GM23338 (cell line): Measurements from ENCODE around the gene OR8D1. TPM values are rescaled to one million over a fixed set of nuclear protein-coding genes. Genes with fewer than 3 reads are reported as not detected.

Source experiments
- ATAC-seq: fragments of 200-7000 bp; cut with Tn5 transposase; 3 replicates; pipeline ENCODE4 v1.9.1; 2020
- DNase-seq: peaks from one replicate; pipeline ENCODE4 v3.0.0-alpha.2; 2015; ENCODE audit warnings: low spot score
- H2AFZ ChIP-seq: fragments of 200-600 bp; sonication (generic); 2 replicates; pipeline ENCODE4 v1.8.0; 2016; ENCODE audit warnings: antibody characterized with exemption, mild to moderate bottlenecking, moderate library complexity
- H3F3A ChIP-seq: fragments of 200-600 bp; sonication (generic); replicated peaks from 2 replicates; pipeline ENCODE4 v1.8.0; 2017; ENCODE audit warnings: antibody characterized with exemption, mixed run types, low read depth
- H3K27ac ChIP-seq: fragments of 200-600 bp; sonication (generic); 2 replicates; pipeline ENCODE4 v1.6.1; 2016; ENCODE audit warnings: low read depth
- H3K27me3 ChIP-seq: fragments of 200-600 bp; sonication (generic); 2 replicates; pipeline ENCODE4 v1.8.0; 2016; ENCODE audit warnings: mild to moderate bottlenecking, mixed run types, moderate library complexity; ENCODE audit not compliant: insufficient read depth
- H3K36me3 ChIP-seq: fragments of 200-600 bp; sonication (generic); 2 replicates; pipeline ENCODE4 v1.8.0; 2016; ENCODE audit warnings: mild to moderate bottlenecking; ENCODE audit not compliant: insufficient read depth
- H3K4me1 ChIP-seq: fragments of 200-600 bp; sonication (generic); 2 replicates; pipeline ENCODE4 v1.8.0; 2016; ENCODE audit warnings: mild to moderate bottlenecking, moderate library complexity; ENCODE audit not compliant: insufficient read depth
- H3K4me2 ChIP-seq: fragments of 200-600 bp; sonication (generic); 2 replicates; pipeline ENCODE4 v1.7.1; 2017; ENCODE audit warnings: mixed run types
- H3K4me3 ChIP-seq: fragments of 200-600 bp; sonication (generic); 2 replicates; pipeline ENCODE4 v1.6.1; 2016; ENCODE audit warnings: mixed run types
- H3K79me2 ChIP-seq: fragments of 200-600 bp; sonication (generic); replicated peaks from 2 replicates; pipeline ENCODE4 v1.8.0; 2017; ENCODE audit warnings: mild to moderate bottlenecking; ENCODE audit not compliant: insufficient read depth
- H3K9me2 ChIP-seq: fragments of 200-600 bp; sonication (generic); 2 replicates; pipeline ENCODE4 v1.8.0; 2017; ENCODE audit not compliant: insufficient read depth
- H4K20me1 ChIP-seq: fragments of 200-600 bp; sonication (generic); replicated peaks from 2 replicates; pipeline ENCODE4 v1.8.0; 2017; ENCODE audit warnings: mild to moderate bottlenecking; ENCODE audit not compliant: insufficient read depth
- H3K27ac Mint-ChIP-seq: 2 replicates; pipeline ENCODE4 v1.8.0; 2020; ENCODE audit warnings: inconsistent platforms, mild to moderate bottlenecking, moderate library complexity, mixed read lengths
- H3K27me3 Mint-ChIP-seq: 3 replicates; pipeline ENCODE4 v1.8.0; 2022; ENCODE audit warnings: low read depth, mild to moderate bottlenecking, moderate library complexity, mixed read lengths, inconsistent platforms; ENCODE audit not compliant: insufficient read depth, poor library complexity
- H3K36me3 Mint-ChIP-seq: 3 replicates; pipeline ENCODE4 v1.8.0; 2021; ENCODE audit warnings: low read depth, mild to moderate bottlenecking, inconsistent platforms, moderate library complexity, mixed read lengths
- H3K4me1 Mint-ChIP-seq: 3 replicates; pipeline ENCODE4 v1.8.0; 2020; ENCODE audit warnings: mild to moderate bottlenecking, inconsistent platforms, mixed read lengths
- H3K4me3 Mint-ChIP-seq: 3 replicates; pipeline ENCODE4 v1.8.0; 2021; ENCODE audit warnings: moderate library complexity, mild to moderate bottlenecking, inconsistent platforms, mixed read lengths
- H3K9me3 Mint-ChIP-seq: 3 replicates; pipeline ENCODE4 v1.8.0; 2020; ENCODE audit warnings: moderate library complexity, mild to moderate bottlenecking, inconsistent platforms, mixed read lengths
- CREB1 ChIP-seq: fragments of 250-450 bp; sonication (Bioruptor Pico); IDR thresholded peaks from 2 replicates; pipeline ENCODE4 v1.5.0; 2020; ENCODE audit warnings: low read depth, mild to moderate bottlenecking, moderate library complexity
- CTCF ChIP-seq, 2 experiments: fragments of 200-600 bp in 1 of 2; sonication (generic) in 1 of 2; conservative IDR thresholded peaks; 2 replicates each; pipeline versions ENCODE4 v1.5.1 to v1.6.1; 2016 to 2017; ENCODE audit warnings: antibody characterized with exemption in 2 of 2, low read depth in 2 of 2, mild to moderate bottlenecking in 2 of 2, moderate library complexity in 1 of 2
- ETS1 ChIP-seq: IDR thresholded peaks from 2 replicates; pipeline ENCODE4 v1.6.1; 2016; ENCODE audit warnings: antibody characterized with exemption
- EZH2 ChIP-seq: fragments of 200-600 bp; sonication (generic); IDR thresholded peaks from one replicate; pipeline ENCODE4 v1.8.0; 2017; ENCODE audit warnings: antibody characterized with exemption, mild to moderate bottlenecking, low read depth; ENCODE audit not compliant: unreplicated experiment
- EZH2phosphoT487 ChIP-seq: fragments of 200-600 bp; sonication (generic); IDR thresholded peaks from one replicate; pipeline ENCODE4 v1.8.1; 2018; ENCODE audit warnings: antibody characterized with exemption; ENCODE audit not compliant: unreplicated experiment
- JUNB ChIP-seq: IDR thresholded peaks from one replicate; pipeline ENCODE4 v1.6.1; 2016; ENCODE audit warnings: antibody characterized with exemption; ENCODE audit not compliant: unreplicated experiment
- NANOG ChIP-seq: IDR thresholded peaks from 2 replicates; pipeline ENCODE4 v1.6.1; 2016; ENCODE audit warnings: antibody characterized with exemption, borderline replicate concordance
- POLR2AphosphoS5 ChIP-seq: IDR thresholded peaks from 2 replicates; pipeline ENCODE4 v1.6.1; 2016; ENCODE audit warnings: antibody characterized with exemption, low read depth
- REST ChIP-seq: IDR thresholded peaks from one replicate; pipeline ENCODE4 v1.6.1; 2018; ENCODE audit warnings: antibody characterized with exemption; ENCODE audit not compliant: unreplicated experiment
- STAT1 ChIP-seq: IDR thresholded peaks from one replicate; pipeline ENCODE4 v1.6.1; 2016; ENCODE audit warnings: antibody characterized with exemption; ENCODE audit not compliant: unreplicated experiment
- ZNF114 ChIP-seq: fragments of 250-450 bp; sonication (Bioruptor Pico); IDR thresholded peaks from 2 replicates; pipeline ENCODE4 v1.5.0; 2020; ENCODE audit warnings: mild to moderate bottlenecking, moderate library complexity
- ZNF331 ChIP-seq: fragments of 250-450 bp; sonication (Bioruptor Pico); IDR thresholded peaks from 2 replicates; pipeline ENCODE4 v1.5.0; 2020; ENCODE audit warnings: low read depth, mild to moderate bottlenecking, moderate library complexity
- ZNF462 ChIP-seq: fragments of 250-450 bp; sonication (Bioruptor Pico); IDR thresholded peaks from 2 replicates; pipeline ENCODE4 v1.5.0; 2020; ENCODE audit warnings: mild to moderate bottlenecking, moderate library complexity
- polyA plus RNA-seq: library from polyadenylated mRNA; unstranded; fragments of >200 nt; fragmentation: Nextera tagmentation; extraction: Ambion mirVana; gene quantifications from 2 replicates; pipeline ENCODE4 v1.2.1, GENCODE V29; 2016
- total RNA-seq: library from RNA; depleted of rRNA; stranded (reverse); fragments of >200 nt; shearing (Covaris generic); gene quantifications from 2 replicates; pipeline ENCODE4 v1.2.3, GENCODE V29; 2014

OR8D1 gene
- total and polyA plus RNA-seq, 2 experiments from 2014 or later: not detected

GRCh38 chr11:124322356-124322755, 8.6 kb upstream of the OR8D1 start:
- H3F3A ChIP-seq: no peaks in the 10 kb centered on the region
- H3K27me3 Mint-ChIP-seq: peaks cover 3% of the 10 kb centered on the region
- peaks cover 6% of the 10 kb centered on the region; the same call in 1 of the 2 replicates for H3K9me2 ChIP-seq
- no peak overlapping the region for H3K4me3 ChIP-seq
- no peaks in the 10 kb centered on the region for H3K4me1 Mint-ChIP-seq
- TF ChIP-seq NANOG: no peak
- no peak for TF ChIP-seq POLR2AphosphoS5
- no peak for TF ChIP-seq EZH2phosphoT487
- TF ChIP-seq ETS1: no peak
- no peak for TF ChIP-seq STAT1
- TF ChIP-seq ZNF331 (CRISPR knock-in tag): no peak
- TF ChIP-seq EZH2: no peak
- TF ChIP-seq CTCF (conservative IDR thresholded peaks at IDR 0.05; ENCODE audit: low read depth in 2 of 2): no peak
- TF ChIP-seq REST: no peak
- TF ChIP-seq JUNB: no peak
- TF ChIP-seq ZNF462 (CRISPR knock-in tag): no peak
- TF ChIP-seq CREB1 (CRISPR knock-in tag): no peak
- no peak for TF ChIP-seq ZNF114
- no peaks in the 10 kb centered on the region for H3K36me3 ChIP-seq
- H3K27ac Mint-ChIP-seq: no peak overlapping the region
- no peaks in the 10 kb centered on the region for H3K27me3 ChIP-seq
- ATAC-seq (no peak), DNase-seq (no peak)
- H3K36me3 Mint-ChIP-seq: no peaks in the 10 kb centered on the region
- H2AFZ ChIP-seq: no peak overlapping the region
- no peak overlapping the region for H3K4me3 Mint-ChIP-seq
- no peaks in the 10 kb centered on the region for H3K4me1 ChIP-seq
- no peak overlapping the region for H3K27ac ChIP-seq
- no peaks in the 10 kb centered on the region for H4K20me1 ChIP-seq
- no peaks in the 10 kb centered on the region for H3K79me2 ChIP-seq
- H3K4me2 ChIP-seq: no peak overlapping the region
- H3K9me3 Mint-ChIP-seq: peaks cover 6% of the 10 kb centered on the region; the same call in 2 of the 3 replicates
